OCI-LY3 (cell line): ENCODE results near the gene STX2.

ENCODE experiments used
- EZH2phosphoT487 ChIP-seq: fragments of 200-600 bp; shearing (Covaris generic); IDR thresholded peaks from 2 replicates; pipeline ENCODE4 v1.6.1; 2018; ENCODE audit warnings: antibody characterized with exemption, mixed run types, low read depth
- TF ChIP-seq, protein P1 (sequence below): fragments of 200-600, 300-600 bp; sonication (generic); IDR thresholded peaks from 2 replicates; pipeline ENCODE4 v1.5.1; 2014; ENCODE audit warnings: antibody characterized with exemption, low read length, low read depth

DNA sequence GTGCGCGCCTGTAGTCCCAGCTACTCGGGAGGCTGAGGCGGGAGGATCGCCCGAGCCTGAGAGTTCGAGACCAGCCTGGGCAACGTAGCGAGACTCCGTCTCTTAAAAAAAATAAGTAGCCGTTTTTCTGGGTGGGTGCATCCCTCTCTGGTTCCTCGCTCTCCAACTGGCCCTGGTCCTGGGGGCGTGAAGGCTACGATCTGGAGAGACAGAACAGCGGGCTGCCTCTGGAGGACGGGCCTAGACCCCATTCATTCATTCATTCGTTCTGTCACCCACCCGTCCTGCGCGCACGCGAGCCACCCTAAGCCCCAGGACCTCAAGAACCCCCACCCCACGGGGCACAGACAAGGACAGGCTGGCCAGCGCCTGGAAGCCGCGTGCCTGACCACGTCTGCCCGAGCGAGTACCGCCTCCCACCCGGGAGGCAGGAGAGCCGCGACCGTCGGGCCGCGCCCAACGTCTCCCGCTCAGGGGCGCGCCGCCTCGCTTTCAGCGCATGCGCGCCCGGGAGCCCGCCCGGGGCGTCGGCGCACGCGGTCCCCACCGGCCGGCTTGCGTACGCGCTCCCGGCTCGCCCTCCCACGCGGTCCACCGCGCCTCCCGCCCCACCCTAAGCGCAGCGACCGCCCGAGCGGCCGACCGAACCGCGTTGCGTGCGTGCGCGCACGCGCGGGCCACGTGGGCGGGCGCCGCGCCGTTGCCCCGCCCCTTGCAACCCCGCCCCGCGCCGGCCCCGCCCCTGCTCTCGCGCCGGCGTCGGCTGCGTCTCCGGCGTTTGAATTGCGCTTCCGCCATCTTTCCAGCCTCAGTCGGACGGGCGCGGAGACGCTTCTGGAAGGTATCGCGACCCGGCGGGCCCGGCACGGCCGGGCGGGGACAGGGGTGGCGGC lies 32.5 kb upstream of the STX2 start, which contains the start of gene RAN:
- TF ChIP-seq, protein P1, sequence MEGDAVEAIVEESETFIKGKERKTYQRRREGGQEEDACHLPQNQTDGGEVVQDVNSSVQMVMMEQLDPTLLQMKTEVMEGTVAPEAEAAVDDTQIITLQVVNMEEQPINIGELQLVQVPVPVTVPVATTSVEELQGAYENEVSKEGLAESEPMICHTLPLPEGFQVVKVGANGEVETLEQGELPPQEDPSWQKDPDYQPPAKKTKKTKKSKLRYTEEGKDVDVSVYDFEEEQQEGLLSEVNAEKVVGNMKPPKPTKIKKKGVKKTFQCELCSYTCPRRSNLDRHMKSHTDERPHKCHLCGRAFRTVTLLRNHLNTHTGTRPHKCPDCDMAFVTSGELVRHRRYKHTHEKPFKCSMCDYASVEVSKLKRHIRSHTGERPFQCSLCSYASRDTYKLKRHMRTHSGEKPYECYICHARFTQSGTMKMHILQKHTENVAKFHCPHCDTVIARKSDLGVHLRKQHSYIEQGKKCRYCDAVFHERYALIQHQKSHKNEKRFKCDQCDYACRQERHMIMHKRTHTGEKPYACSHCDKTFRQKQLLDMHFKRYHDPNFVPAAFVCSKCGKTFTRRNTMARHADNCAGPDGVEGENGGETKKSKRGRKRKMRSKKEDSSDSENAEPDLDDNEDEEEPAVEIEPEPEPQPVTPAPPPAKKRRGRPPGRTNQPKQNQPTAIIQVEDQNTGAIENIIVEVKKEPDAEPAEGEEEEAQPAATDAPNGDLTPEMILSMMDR: no peak
- no peak for TF ChIP-seq EZH2phosphoT487
